SK-N-SH (cell line): ENCODE results near the gene TOM1L2. TPM values are rescaled to one million over a fixed set of nuclear protein-coding genes. Genes with fewer than 3 reads are reported as not detected.

Experiments used
- CTCF ChIA-PET: fragments of 300-600, 350-600 bp; formaldehyde crosslinking; extraction: SDS; loops from one replicate; lab custom pipeline; 2021; lab: Yijun Ruan, JAX
- POLR2A ChIA-PET: fragments of 350-600 bp; sonication (Branson Sonifier 250); formaldehyde crosslinking; extraction: SDS; loops from one replicate; lab custom pipeline; 2020; ENCODE audit warnings: antibody characterized with exemption, inconsistent platforms; lab: Yijun Ruan, JAX
- DNase-seq: peaks from one replicate; pipeline ENCODE4 v3.0.0; 2012
- H2AFZ ChIP-seq: fragments of 200-600 bp; sonication (generic); 2 replicates; pipeline ENCODE4 v1.8.1; 2016; ENCODE audit warnings: antibody characterized with exemption, mild to moderate bottlenecking, low read depth
- H3F3A ChIP-seq: fragments of 200-600 bp; sonication (generic); replicated peaks from 2 replicates; pipeline ENCODE3; 2016; ENCODE audit warnings: antibody characterized with exemption, mild to moderate bottlenecking; ENCODE audit not compliant: insufficient read depth
- H3K27ac ChIP-seq, 2 experiments: fragments of 200-500 bp in 1 of 2; fragments of 200-600 bp in 1 of 2; sonication (Bioruptor generic) in 1 of 2; sonication (generic), shearing (Covaris generic) in 1 of 2; 2 replicates each; pipeline versions ENCODE4 v1.5.1 to v1.6.1; 2014 to 2016; ENCODE audit warnings: low read depth in 2 of 2, inconsistent platforms in 1 of 2, low read length in 1 of 2, mild to moderate bottlenecking in 1 of 2, mixed read lengths in 1 of 2
- H3K27me3 ChIP-seq: fragments of 200-600 bp; sonication (generic), shearing (Covaris generic); 2 replicates; pipeline ENCODE4 v1.6.1; 2016; ENCODE audit warnings: mixed run types; ENCODE audit not compliant: insufficient read depth
- H3K36me3 ChIP-seq, 2 experiments: fragments of 200-500 bp in 1 of 2; fragments of 200-600 bp in 1 of 2; sonication (Bioruptor generic) in 1 of 2; sonication (generic) in 1 of 2; replicated peaks in 1 of 2; 2 replicates each; pipeline versions ENCODE3 to v1.5.1; 2014 to 2016; ENCODE audit warnings: low read length in 1 of 2, mild to moderate bottlenecking in 1 of 2; ENCODE audit not compliant: insufficient read depth in 2 of 2, control insufficient read depth in 1 of 2
- H3K4me1 ChIP-seq, 2 experiments: fragments of 200-500 bp in 1 of 2; fragments of 200-600 bp in 1 of 2; sonication (Bioruptor generic) in 1 of 2; sonication (generic), shearing (Covaris generic) in 1 of 2; 2 replicates each; pipeline versions ENCODE4 v1.5.1 to v1.6.1; 2014 to 2016; ENCODE audit warnings: low read depth in 1 of 2, low read length in 1 of 2, mixed run types in 1 of 2; ENCODE audit not compliant: insufficient read depth in 2 of 2, control insufficient read depth in 1 of 2
- H3K4me2 ChIP-seq: fragments of 200-600 bp; sonication (generic), shearing (Covaris generic); 2 replicates; pipeline ENCODE4 v1.6.1; 2017; ENCODE audit warnings: mixed run types
- H3K4me3 ChIP-seq, 2 experiments: fragments of 200-500 bp in 1 of 2; fragments of 200-600 bp in 1 of 2; sonication (Bioruptor generic) in 1 of 2; sonication (generic), shearing (Covaris generic) in 1 of 2; 2 replicates each; pipeline versions ENCODE4 v1.5.1 to v1.8.1; 2014 to 2016; ENCODE audit warnings: low read depth in 2 of 2, inconsistent platforms in 1 of 2, low read length in 1 of 2, mild to moderate bottlenecking in 1 of 2, mixed read lengths in 1 of 2, moderate library complexity in 1 of 2
- H3K79me2 ChIP-seq: fragments of 200-600 bp; sonication (generic); 2 replicates; pipeline ENCODE4 v1.8.1; 2017; ENCODE audit warnings: mild to moderate bottlenecking; ENCODE audit not compliant: insufficient read depth
- H3K9ac ChIP-seq: fragments of 200-600 bp; sonication (generic); 2 replicates; pipeline ENCODE4 v1.6.1; 2017; ENCODE audit warnings: mixed run types
- H3K9me2 ChIP-seq: fragments of 200-600 bp; sonication (generic); 2 replicates; pipeline ENCODE4 v1.6.1; 2017; ENCODE audit warnings: mixed run types
- H3K9me3 ChIP-seq: fragments of 200-600 bp; sonication (generic); 2 replicates; pipeline ENCODE4 v1.6.1; 2017; ENCODE audit warnings: mixed run types, mild to moderate bottlenecking, moderate library complexity
- H4K20me1 ChIP-seq: fragments of 200-600 bp; sonication (generic); 2 replicates; pipeline ENCODE4 v1.6.1; 2017; ENCODE audit warnings: mild to moderate bottlenecking, mixed run types; ENCODE audit not compliant: insufficient read depth
- CHD2 ChIP-seq: fragments of 150-350 bp; IDR thresholded peaks from 2 replicates; pipeline ENCODE4 v1.6.1; 2018; ENCODE audit warnings: low read length; ENCODE audit not compliant: partially characterized antibody
- FOSL2 ChIP-seq: IDR thresholded peaks from 2 replicates; pipeline ENCODE4 v1.4.0; 2012; ENCODE audit warnings: low read depth, mild to moderate bottlenecking, moderate library complexity, borderline replicate concordance
- FOXJ3 ChIP-seq: sonication (generic); formaldehyde crosslinking; IDR thresholded peaks from 2 replicates; pipeline ENCODE4 v1.5.1; 2020; ENCODE audit warnings: mild to moderate bottlenecking, missing genetic modification reagents
- FOXM1 ChIP-seq: IDR thresholded peaks from 2 replicates; pipeline ENCODE4 v1.4.0; 2012; ENCODE audit warnings: low read depth, mild to moderate bottlenecking
- GABPA ChIP-seq: IDR thresholded peaks from 2 replicates; pipeline ENCODE4 v1.4.0; 2012; ENCODE audit warnings: low read depth, mild to moderate bottlenecking
- IRF3 ChIP-seq: fragments of 150-350 bp; IDR thresholded peaks from 2 replicates; pipeline ENCODE4 v1.6.1; 2016; ENCODE audit warnings: mild to moderate bottlenecking, low read depth, low read length
- JUND ChIP-seq: IDR thresholded peaks from 2 replicates; pipeline ENCODE4 v1.4.0; 2012
- MEF2A ChIP-seq: IDR thresholded peaks from 2 replicates; pipeline ENCODE4 v1.4.0; 2012; ENCODE audit warnings: low read depth, borderline replicate concordance
- MXI1 ChIP-seq: IDR thresholded peaks from 2 replicates; pipeline ENCODE4 v1.6.1; 2012; ENCODE audit warnings: mild to moderate bottlenecking, low read depth, low read length, improper control_type of control experiment
- PBX3 ChIP-seq: IDR thresholded peaks from 2 replicates; pipeline ENCODE4; 2012
- POLR2AphosphoS5 ChIP-seq: IDR thresholded peaks from 2 replicates; pipeline ENCODE4 v1.6.1; 2012; ENCODE audit warnings: low read depth, low read length
- RAD21 ChIP-seq: IDR thresholded peaks from 2 replicates; pipeline ENCODE4 v1.6.1; 2012; ENCODE audit warnings: mild to moderate bottlenecking, low read length
- RCOR1 ChIP-seq: fragments of 150-350 bp; IDR thresholded peaks from 2 replicates; pipeline ENCODE4 v1.6.1; 2017; ENCODE audit warnings: antibody characterized with exemption, low read length
- RFX5 ChIP-seq: IDR thresholded peaks from 2 replicates; pipeline ENCODE4 v1.6.1; 2012; ENCODE audit warnings: mild to moderate bottlenecking, improper control_type of control experiment, low read length
- RXRA ChIP-seq: IDR thresholded peaks from 2 replicates; pipeline ENCODE4 v1.4.0; 2012; ENCODE audit warnings: low read depth, mild to moderate bottlenecking, borderline replicate concordance
- SIN3A ChIP-seq: IDR thresholded peaks from 2 replicates; pipeline ENCODE4 v1.6.1; 2012; ENCODE audit warnings: low read depth, mild to moderate bottlenecking, low read length, moderate library complexity, borderline replicate concordance
- SMC3 ChIP-seq: IDR thresholded peaks from 2 replicates; pipeline ENCODE4 v1.6.1; 2012; ENCODE audit warnings: low read depth, low read length, improper control_type of control experiment
- TAF1 ChIP-seq: IDR thresholded peaks from 2 replicates; pipeline ENCODE4 v1.6.1; 2012; ENCODE audit warnings: low read depth, mild to moderate bottlenecking, low read length, moderate library complexity, borderline replicate concordance
- TCF12 ChIP-seq: IDR thresholded peaks from 2 replicates; pipeline ENCODE4 v1.4.0; 2012
- TEAD4 ChIP-seq: IDR thresholded peaks from 2 replicates; pipeline ENCODE4 v1.4.0; 2012; ENCODE audit warnings: mild to moderate bottlenecking, borderline replicate concordance; ENCODE audit not compliant: insufficient read depth
- USF1 ChIP-seq: IDR thresholded peaks from 2 replicates; pipeline ENCODE4 v1.4.0; 2012; ENCODE audit warnings: low read depth, borderline replicate concordance
- USF2 ChIP-seq: fragments of 150-350 bp; IDR thresholded peaks from 2 replicates; pipeline ENCODE4 v1.6.1; 2017; ENCODE audit warnings: antibody characterized with exemption, low read length, low read depth, borderline replicate concordance
- YY1 ChIP-seq: IDR thresholded peaks from 2 replicates; pipeline ENCODE4 v1.4.0; 2012; ENCODE audit warnings: low read depth, mild to moderate bottlenecking
- WGBS: methylation state at CpG from one replicate; pipeline ENCODE4 v1.1.6; 2017; ENCODE audit warnings: low lambda C conversion rate; 5-methylcytosine and 5-hydroxymethylcytosine counted together
- polyA plus RNA-seq, 3 experiments: library from polyadenylated mRNA; depleted of rRNA; stranded (reverse); fragments of >200 nt; gene quantifications; 2 replicates each; pipeline ENCODE4 v1.2.3, GENCODE V29; 2012

TOM1L2 gene
- polyA plus RNA-seq, 1 of the 3 experiments (the other 2 are of a cell fraction) = 85.4 TPM

GRCh38 chr17:17946093-17946492, 26.1 kb downstream of the TOM1L2 start:
- no peak for DNase-seq
- Histone ChIP-seq H3K79me2 (peaks cover 89% of the 10 kb centered on the region), H4K20me1 (no peaks in the 10 kb centered on the region), H3K9ac (no peak overlapping the region), H3K9me3 (no peaks in the 10 kb centered on the region)
- no peak for TF ChIP-seq TEAD4
- TF ChIP-seq RXRA = no peak
- no peak for TF ChIP-seq PBX3
- TF ChIP-seq FOXM1 = no peak
- TF ChIP-seq MXI1 = no peak
- TF ChIP-seq IRF3 = no peak
- no peak for TF ChIP-seq CHD2
- TF ChIP-seq MEF2A = no peak
- no peak for TF ChIP-seq JUND
- no peak for TF ChIP-seq SMC3
- no peak for TF ChIP-seq RFX5
- no peak for TF ChIP-seq SIN3A
- no peak for TF ChIP-seq YY1
- no peak for TF ChIP-seq FOXJ3 (CRISPR knock-in tag)
- no peak for TF ChIP-seq TCF12
- no peak for TF ChIP-seq RCOR1
- TF ChIP-seq, all 33 proteins: peak for 0
- Histone ChIP-seq H3F3A (peaks cover 46% of the 10 kb centered on the region), H3K4me1 (peaks cover 49 to 72% of the 10 kb centered on the region in 2 experiments), H3K36me3 (no peaks in the 10 kb centered on the region), H3K9me2 (no peaks in the 10 kb centered on the region), H3K4me3 (no peak overlapping the region), H3K4me2 (no peak overlapping the region), H3K27ac (0 out of 4 replicates have a peak overlapping the region, but pooled peaks of 1 of the 2 experiments have one; percentile 89), H2AFZ (no peak overlapping the region), H3K27me3 (no peaks in the 10 kb centered on the region)
- ChIA-PET POLR2A (no interaction called here), CTCF (interaction anchor here (1.3 to 2.1 kb wide), 4 partner anchors 18 to 265 kb away, joined by 3 to 10 read pairs (median 4); no protein-coding TSS in a partner anchor)
- 83% methylated on average over 3 of the region's 3 CpGs for WGBS

GRCh38 chr17:17944743-17945142, 27.5 kb downstream of the TOM1L2 start:
- Histone ChIP-seq H2AFZ (no peak overlapping the region), H3K4me1 (peaks cover 56 to 75% of the 10 kb centered on the region in 2 experiments), H3K27ac (peak overlapping the region; percentile 74 to 96; a peak in 3 of 4 replicates), H3K4me2 (peak overlapping the region; percentile 78; the same call in 1 of the 2 replicates), H3K9me3 (no peaks in the 10 kb centered on the region), H3F3A (peaks cover 53% of the 10 kb centered on the region), H3K9ac (no peak overlapping the region), H3K36me3 (no peaks in the 10 kb centered on the region), H3K79me2 (peaks cover 82% of the 10 kb centered on the region), H3K4me3 (no peak overlapping the region), H4K20me1 (no peaks in the 10 kb centered on the region), H3K9me2 (no peaks in the 10 kb centered on the region), H3K27me3 (no peaks in the 10 kb centered on the region)
- no peak for DNase-seq
- 91% methylated on average over 11 of the region's 11 CpGs for WGBS
- ChIA-PET CTCF (interaction anchor here (0.8 to 6.1 kb wide), 4 partner anchors 13 to 54 kb away, joined by 3 to 35 read pairs (median 4); no protein-coding TSS in a partner anchor), POLR2A (interaction anchor here (1.0 kb wide), 1 partner anchor 109 kb away, joined by 3 read pairs; no protein-coding TSS in a partner anchor)
- TF ChIP-seq GABPA (no peak), IRF3 (no peak), USF1 (no peak), RFX5 (no peak), MEF2A (no peak), TEAD4 (no peak), FOSL2 (no peak), TCF12 (no peak), FOXM1 (no peak), CHD2 (no peak), USF2 (no peak), YY1 (no peak), RAD21 (no peak), POLR2AphosphoS5 (no peak), SMC3 (no peak), SIN3A (no peak), FOXJ3 (CRISPR knock-in tag) (no peak), MXI1 (no peak), TAF1 (no peak), RCOR1 (no peak)
